OCI-LY3 (cell line): ENCODE data around the gene CYSTM1.

Experiments
- CTCF ChIP-seq: fragments of 200-600, 300-600 bp; sonication (generic); IDR thresholded peaks from 2 replicates; pipeline ENCODE4 v1.5.1; 2014; ENCODE audit warnings: antibody characterized with exemption, low read length, low read depth
- EZH2phosphoT487 ChIP-seq: fragments of 200-600 bp; shearing (Covaris generic); IDR thresholded peaks from 2 replicates; pipeline ENCODE4 v1.6.1; 2018; ENCODE audit warnings: antibody characterized with exemption, mixed run types, low read depth

- TF ChIP-seq CTCF, result no peak
- no peak for TF ChIP-seq EZH2phosphoT487
Measured at GRCh38 chr5:140130949-140131733, 43.8 kb upstream of the CYSTM1 start.
